ENCODE data around the gene ADAMTS18.
"Not testable (repeated sequence)": the region's sequence is repeated elsewhere in the genome, so short reads cannot be mapped to it uniquely, and the experiment has no call there.

The ADAMTS18 gene

GRCh38 chr16:77322757-77323156 lies 112.1 kb downstream of the ADAMTS18 start:
- DNase-seq = no peak

- DNase-seq = no peak
Observed at GRCh38 chr16:77317059-77317458, 117.8 kb downstream of the ADAMTS18 start.

- no peak for DNase-seq
Observed at GRCh38 chr16:77310877-77311276, 124.0 kb downstream of the ADAMTS18 start.

- DNase-seq = no peak
Observed at GRCh38 chr16:77308163-77308561, 126.7 kb downstream of the ADAMTS18 start.

GRCh38 chr16:77307426-77308162 lies 127.2 kb downstream of the ADAMTS18 start:
- DNase-seq = no peak

- DNase-seq = no peak
Observed at GRCh38 chr16:77306075-77306474, 128.8 kb downstream of the ADAMTS18 start.

- no peak for DNase-seq
Observed at GRCh38 chr16:77304877-77305276, 130.0 kb downstream of the ADAMTS18 start.

- DNase-seq = no peak
Observed at GRCh38 chr16:77304134-77304533, 130.7 kb downstream of the ADAMTS18 start.

GRCh38 chr16:77302674-77303073 lies 132.2 kb downstream of the ADAMTS18 start:
- no peak for DNase-seq

- DNase-seq = no peak
Observed at GRCh38 chr16:77302249-77302648, 132.6 kb downstream of the ADAMTS18 start.

- no peak for DNase-seq
Observed at GRCh38 chr16:77300256-77300655, 134.6 kb downstream of the ADAMTS18 start.

- DNase-seq = no peak
Observed at GRCh38 chr16:77299395-77299794, 135.4 kb downstream of the ADAMTS18 start.

GRCh38 chr16:77298418-77299360 lies 136.1 kb downstream of the ADAMTS18 start:
- no peak for DNase-seq

- DNase-seq = no peak
Observed at GRCh38 chr16:77297996-77298395, 136.8 kb downstream of the ADAMTS18 start.

GRCh38 chr16:77295896-77296295 lies 138.9 kb downstream of the ADAMTS18 start:
- DNase-seq = no peak

GRCh38 chr16:77290451-77291115 lies 144.3 kb downstream of the ADAMTS18 start:
- no peak for DNase-seq

- DNase-seq = no peak
Observed at GRCh38 chr16:77289331-77289809, 145.5 kb downstream of the ADAMTS18 start.

- no peak for DNase-seq
Observed at GRCh38 chr16:77288222-77288621, 146.6 kb downstream of the ADAMTS18 start.

- DNase-seq = no peak
Observed at GRCh38 chr16:77285676-77286075, 149.2 kb downstream of the ADAMTS18 start.

- no peak for DNase-seq
Observed at GRCh38 chr16:77282345-77282744, 152.5 kb downstream of the ADAMTS18 start.

GRCh38 chr16:77279316-77279715 lies 155.5 kb downstream of the ADAMTS18 start:
- not testable (repeated sequence) for DNase-seq

- DNase-seq = no peak
Observed at GRCh38 chr16:77277571-77277970, 157.3 kb downstream of the ADAMTS18 start.

GRCh38 chr16:77277141-77277540 lies 157.7 kb downstream of the ADAMTS18 start:
- DNase-seq = no peak

Measured in NK-92 treated with Interleukin-12 subunit alpha and Interleukin-12 subunit beta, amount 100 ng/mL, for 24 hours (cell line).